Medulla oblongata (tissue), 1 donor: ENCODE results near the gene RNF212.
"Not testable (repeated sequence)": the region's sequence is repeated elsewhere in the genome, so short reads cannot be mapped to it uniquely, and the experiment has no call there.

Experiments
- DNase-seq: peaks from one replicate; pipeline ENCODE4 v3.0.0-alpha.2; 2015; ENCODE audit errors: extremely low spot score

RNF212 gene

DNA sequence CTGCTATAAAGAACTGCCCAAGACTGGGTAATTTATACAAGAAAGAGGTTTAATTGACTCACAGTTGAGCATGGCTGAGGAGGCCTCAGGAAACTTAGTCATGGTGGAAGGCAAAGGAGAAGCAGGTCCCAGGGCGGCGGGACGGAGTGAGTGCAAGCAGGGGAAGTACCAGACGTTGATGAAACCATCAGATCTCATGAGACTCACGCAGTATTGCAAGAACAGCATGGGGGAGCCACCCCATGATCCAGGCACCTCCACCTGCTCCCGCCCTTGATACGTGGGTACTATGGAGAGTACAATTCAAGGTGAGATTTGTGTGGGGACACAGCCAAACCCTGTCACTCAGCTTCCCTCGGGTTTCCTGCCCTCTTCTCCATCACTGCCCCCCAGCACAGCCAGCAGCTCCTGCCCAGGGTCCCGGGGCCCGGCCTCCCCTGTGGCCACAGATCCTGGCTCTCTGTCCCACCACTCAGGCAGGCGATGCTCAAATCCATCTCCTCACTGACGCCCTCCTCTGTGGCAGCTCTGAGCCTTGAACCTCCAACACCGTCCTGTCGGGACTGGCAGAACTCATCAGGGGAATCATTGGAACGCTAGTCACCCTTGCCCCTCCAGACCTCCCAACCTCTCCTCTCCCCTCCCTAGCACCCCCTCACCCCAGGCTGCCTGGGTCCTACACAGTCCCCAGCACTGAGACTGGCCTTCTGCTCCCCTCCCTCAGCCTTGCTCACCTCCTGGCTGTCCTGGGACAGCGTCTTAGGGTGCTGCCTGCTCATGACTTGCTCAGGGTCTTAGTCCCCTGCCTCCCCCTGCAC, 64.4 kb downstream of the RNF212 start:
- DNase-seq: no peak

DNA sequence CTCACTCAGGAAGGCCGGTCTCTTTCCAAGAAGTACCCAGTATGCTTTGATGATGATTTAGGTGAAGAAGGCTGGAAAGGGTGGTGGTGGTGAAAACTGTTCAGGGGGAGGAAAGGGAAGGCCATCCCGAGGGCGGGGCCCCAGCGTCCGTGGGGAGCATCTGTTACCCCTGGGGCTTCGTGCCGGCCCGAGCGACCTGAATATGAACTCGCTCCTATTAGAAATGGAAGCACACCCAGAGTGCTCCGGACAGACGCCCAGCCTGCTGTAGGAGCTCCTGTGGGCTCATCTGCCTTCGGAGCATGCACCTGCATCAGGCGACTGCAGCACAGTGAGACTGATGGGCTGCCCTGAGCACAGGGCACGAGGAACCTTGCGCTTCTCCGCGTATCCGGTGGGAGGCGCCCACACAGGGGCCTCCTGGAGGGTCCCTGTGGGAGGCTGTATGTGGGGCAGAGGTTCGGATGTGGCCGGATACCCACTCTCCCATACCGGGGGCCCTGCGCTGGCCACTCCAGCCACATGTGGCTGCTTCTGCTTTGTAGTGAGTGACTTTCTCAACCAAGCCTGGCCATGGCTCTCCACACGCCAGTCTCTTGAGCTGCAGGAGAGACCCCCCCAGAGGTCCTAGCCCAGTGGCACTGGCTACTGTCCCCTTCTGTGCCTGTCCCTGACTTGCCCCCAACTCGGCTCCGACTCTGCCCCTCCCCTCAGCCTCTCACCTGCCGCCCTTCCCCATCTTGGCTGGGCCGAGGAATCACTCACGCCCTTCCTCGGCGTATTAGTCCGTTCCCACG, 65.2 kb downstream of the RNF212 start:
- DNase-seq: no peak

DNA sequence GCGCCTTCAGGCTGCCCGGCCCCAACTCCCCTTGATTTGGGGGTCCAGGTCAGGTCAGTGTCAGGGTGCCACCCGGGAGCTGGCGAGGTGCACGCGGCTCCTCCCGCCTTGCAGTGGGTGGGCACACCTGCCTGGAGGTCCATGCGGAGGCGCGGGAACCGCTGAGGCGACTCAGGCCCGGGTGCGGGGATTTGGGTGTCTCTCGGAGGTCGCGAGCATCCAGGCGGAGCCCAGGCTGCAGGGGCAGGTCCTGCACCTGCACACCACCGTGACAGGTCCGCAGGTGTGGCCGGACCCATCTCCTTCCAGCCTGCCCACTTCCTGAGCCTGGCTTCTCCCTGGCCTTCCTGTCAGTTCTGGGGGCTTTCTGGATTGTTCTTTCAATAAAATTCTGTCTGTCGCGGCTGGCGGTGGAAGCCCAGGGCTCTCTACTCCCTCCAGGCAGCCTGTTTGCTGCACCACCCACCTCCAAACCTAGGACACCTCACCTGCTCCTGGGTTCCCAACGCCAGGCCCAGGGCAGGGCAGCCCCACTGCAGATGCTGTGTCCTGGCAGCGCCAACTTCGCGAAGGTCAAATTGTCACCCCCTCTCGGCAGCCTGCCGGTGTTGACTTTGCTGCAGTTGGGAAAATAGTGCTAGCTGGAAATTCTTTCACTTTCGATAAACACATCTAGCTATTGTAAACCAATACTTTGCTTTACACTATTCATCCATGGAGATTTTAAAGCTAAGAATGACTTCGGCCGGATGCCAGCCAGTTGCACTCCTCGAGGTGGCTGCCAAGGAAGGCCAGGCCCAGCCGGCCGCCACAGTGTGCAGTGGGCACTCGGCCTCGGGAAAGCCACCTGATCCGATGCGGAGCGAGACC, 66.0 kb downstream of the RNF212 start:
- DNase-seq: no peak

DNA sequence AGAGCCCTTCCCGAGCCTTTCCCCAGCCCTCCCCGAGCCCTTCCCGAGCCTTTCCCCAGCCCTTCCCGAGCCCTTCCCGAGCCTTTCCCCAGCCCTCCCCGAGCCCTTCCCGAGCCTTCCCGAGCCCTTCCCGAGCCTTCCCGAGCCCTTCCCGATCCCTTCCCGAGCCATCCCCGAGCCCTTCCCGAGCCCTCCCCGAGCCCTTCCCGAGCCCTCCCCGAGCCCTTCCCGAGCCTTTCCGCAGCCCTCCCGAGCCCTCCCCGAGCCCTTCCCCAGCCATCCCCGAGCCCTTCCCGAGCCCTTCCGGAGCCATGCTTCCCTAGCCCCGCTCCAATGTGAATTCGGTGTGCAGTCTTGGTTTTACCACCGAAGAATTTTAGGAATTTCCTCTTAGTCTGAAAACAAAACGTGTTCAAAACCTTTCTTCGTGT, 66.8 kb downstream of the RNF212 start:
- not testable (repeated sequence) for DNase-seq

DNA sequence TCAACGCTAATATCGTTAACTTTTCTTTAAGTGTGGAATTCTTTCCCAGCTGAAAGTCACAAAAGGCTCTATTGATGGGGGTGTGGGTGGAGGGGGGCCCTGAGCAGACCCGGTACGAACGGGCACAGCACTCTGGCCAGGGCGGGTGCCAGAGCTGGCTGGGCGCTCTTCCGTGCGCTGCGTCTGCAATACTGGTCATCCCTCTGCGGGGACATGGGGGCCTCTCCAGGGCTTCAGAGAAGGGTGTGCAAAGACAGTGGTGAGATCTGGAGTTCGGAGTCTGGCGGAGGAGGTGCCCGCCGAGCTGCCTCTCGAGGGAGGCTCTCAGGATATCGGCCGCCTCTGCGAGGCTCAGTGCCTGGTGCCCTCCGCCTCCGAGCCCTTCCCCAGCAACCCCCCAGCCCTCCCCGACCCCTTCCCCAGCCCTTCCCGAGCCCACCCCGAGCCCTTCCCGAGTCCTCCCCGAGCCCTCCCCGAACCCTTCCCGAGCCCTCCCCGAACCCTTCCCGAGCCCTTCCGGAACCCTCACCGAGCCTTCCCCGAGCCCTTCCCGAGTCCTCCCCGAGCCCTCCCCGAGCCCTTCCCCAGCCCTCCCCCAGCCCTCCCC, 67.7 kb downstream of the RNF212 start:
- no peak for DNase-seq

DNA sequence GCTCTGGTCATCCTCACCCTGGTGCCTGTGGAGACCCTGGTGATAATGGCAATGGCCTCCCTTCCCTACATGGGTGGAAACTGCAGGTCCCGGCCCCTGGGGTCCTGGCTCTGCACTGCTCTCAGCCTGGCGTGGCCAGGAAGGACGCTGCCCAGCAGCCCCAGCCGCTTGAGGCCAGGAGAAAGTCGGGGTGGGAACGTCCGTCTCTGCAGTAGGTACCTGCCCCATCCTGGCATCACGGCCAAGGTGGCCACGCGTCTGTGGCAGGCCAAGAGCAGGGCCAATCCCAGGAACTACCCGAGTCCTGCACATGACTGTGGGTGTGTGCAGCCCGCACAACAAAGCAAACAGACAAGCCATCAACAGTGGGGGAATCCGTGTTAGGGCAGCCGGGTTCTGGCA, 68.2 kb downstream of the RNF212 start:
- DNase-seq: no peak

DNA sequence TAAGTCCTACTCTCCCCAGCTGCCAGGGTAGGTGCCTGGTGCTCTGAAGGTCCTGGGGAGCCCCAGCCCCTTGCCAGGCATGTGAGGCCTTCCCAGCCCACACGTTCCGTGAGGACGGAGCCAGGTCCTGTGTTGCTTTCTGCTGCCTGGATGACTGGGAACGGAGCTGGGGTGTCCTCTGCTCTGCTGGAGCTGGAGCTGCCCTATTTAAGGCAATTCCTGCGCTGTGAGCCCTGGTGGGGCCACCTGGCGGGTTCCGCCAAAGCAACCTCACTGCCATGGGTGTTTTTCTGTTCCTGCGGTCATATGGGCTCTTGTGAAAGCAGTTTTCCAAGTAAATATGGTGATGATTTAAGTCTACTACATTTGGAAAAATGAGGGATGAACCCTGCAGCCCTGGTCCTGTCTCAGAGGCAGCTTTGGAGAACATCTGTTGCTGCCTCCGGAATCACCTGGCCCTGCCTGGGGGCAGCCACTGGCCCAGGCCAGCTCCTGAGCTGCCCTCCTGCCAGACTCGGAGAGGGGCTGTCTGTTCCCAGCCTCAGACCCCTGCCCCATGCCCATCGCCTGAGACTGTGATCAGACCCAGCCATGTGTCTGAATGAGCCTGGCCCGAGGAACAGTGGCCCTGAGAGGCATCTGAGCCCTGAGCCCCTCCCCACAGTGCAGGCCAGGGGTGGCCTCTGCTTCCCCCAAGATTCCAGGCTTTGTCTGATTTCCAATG, 68.7 kb downstream of the RNF212 start:
- DNase-seq: no peak

DNA sequence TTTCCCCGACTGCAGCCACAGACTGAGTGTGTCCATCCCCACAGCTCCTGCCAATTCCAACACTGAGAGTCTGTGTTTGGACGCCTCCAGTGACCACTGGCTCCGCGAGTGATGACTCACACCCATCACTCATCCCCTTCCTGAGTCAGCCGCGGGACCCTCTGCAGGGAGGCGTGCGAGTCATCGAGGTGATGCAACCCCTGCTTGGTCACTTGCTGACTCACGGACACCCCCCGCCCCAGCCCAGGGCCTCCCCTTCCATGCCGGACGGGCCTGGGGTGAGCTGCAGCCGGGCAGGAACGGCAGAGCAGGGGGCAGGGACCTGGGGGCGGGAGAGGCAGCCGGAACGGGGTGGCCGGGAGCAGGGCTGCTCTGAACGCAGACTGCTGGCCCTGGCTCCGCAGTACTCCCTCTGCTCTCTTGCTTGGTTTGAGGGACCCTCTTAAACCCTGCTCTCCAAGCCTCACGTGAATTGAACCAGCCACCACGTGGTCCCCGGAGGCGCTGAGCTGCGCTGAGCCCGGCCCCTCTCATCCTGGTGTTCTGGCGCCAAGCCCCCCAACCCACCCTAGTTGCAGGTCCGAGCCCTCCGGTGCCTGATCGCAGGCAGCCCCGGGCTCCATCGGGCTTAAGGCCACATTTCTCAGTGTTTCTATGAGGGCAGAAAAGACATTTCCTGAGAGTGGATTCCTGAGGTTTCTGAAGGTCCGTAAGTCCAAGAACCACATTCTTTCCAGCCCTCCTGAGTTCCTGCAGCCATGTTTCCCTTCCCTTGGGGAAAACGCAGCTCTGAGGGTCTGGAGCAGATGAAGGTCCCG, 69.5 kb downstream of the RNF212 start:
- DNase-seq: peak; percentile 85

DNA sequence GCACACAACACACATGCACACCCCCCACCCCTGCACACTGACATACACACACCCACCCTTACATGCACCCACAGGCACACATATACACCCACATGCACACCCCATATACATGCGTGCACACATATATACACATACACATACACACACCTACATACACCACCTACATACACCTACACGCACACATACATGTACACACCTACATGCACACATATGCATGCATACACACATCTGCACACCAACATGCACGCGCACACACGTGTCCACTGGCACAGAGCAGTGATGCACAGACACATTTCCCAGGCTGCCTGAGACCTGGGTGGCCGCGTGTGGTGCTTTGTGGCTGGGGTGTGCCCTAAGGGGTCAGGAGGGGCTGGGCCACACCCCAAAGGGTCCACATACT, 70.2 kb downstream of the RNF212 start:
- DNase-seq: no peak

DNA sequence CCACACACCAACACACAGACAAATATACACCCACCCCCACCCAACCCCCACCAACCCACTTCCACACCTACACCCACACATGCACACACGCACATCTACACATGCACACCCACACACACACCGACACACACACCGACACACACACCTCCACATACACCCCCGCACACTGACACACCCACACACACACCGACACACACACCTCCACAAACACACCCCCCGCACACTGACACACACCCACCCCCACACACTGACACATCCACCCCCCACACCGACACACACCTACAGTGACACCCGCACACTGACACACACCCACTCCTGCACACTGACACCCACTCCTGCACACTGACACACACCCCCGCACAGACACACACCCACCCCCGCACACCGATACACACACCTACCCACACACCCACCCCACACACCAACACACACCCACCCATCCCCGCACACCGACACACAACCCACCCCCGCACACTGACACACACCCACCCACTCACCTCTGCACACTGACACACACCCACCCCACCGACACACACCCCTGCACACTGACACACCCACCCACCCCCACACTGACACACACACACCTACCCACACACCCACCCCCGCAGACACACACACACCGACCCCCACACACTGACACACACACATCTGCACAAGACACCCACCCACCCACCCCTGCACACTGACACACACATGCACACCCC, 70.9 kb downstream of the RNF212 start:
- DNase-seq: no peak

DNA sequence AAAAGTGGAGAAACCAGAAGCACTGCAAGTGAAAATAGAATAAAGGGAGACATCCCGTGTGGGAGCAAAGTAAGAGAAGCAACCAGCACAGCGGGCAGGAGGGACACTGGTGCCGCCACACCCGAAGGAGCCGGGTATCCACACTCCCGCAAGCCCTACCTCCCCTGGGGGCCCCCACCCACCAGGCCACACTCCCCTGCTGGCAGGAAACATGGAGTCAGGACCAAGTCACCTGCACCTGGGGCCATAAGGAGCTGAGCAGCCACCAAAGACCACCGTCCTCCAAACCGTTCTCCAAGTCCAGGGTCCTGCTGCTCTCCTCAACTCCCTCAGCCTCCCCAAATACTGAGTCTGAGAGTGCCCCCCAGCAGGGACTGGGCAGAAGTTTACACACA, 71.4 kb downstream of the RNF212 start:
- no peak for DNase-seq

DNA sequence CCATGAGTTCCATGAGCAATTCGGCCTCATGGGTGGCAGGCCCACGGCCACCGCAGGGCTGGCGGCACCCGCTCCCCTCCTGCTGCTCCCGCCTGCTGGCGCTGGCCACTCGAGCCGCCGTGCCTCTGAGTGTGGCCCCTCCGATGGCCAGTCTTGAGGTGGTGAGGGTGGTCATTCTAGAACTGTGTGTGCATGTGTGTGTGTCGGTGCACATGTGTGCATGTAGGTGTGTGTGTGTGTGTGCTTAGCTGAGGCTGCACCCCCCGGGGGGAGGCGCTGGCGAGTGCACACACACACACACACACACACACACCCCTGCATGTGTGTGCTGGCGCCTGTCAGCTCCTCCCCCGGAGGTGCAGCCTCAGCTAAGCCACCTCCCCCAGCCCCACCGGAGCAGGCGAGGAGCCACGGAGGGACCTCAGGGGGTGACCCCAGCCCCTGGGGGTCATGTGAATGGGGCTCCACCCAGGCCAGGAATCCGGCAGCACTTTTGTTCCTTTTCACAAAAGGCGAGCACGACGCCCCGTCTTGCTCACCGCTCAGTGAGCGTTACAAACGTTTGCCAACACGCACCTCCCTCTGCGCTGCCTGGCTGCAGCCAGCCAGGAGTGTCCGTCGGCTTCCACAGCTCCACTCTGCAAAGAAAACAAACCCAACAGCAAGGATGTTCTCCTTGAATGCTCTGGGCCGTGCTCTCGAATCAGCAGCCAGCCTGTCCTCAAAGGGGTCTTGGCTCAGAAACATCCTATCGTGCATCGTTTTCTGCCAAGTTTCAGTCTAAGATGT, 72.0 kb downstream of the RNF212 start:
- no peak for DNase-seq

DNA sequence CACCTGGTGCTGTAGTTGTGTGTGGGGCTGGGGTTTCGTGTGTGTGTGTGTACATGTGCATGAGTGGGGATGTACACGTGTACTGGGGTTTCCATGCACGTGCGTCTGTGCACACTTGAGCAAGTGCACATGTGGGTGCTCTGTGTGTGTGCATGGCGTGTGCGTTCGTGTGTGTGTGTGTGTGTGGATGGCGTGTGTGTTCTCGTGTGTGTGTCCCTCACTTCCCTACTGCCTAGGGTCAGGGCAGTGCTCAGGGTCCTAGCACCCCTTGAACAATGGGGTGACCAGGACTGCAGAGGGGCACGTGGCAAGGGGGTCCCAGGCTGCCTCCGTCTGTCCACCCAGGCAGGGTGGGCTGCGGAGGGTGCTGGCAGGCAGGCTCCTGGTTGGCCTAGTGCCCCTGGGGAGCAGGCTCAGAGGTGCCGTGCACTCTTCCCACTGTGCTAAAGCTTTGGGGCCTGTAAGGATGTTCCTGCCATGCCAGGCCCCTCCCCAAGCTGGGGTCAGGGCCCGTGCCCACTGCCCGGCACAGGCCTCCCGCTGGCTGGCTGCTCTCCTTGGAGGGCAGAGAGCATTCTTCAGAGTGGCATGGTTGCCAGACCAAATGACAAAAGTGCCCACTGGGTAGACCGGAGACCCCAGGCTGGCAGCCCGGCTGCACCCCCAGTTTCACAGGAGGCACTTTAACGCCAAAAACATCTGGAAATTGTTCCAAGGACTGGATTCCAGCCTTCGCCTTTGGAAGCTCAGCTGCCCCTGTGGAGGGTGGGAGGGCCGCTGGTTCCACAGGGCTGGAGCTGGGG, 72.8 kb downstream of the RNF212 start:
- DNase-seq: no peak

DNA sequence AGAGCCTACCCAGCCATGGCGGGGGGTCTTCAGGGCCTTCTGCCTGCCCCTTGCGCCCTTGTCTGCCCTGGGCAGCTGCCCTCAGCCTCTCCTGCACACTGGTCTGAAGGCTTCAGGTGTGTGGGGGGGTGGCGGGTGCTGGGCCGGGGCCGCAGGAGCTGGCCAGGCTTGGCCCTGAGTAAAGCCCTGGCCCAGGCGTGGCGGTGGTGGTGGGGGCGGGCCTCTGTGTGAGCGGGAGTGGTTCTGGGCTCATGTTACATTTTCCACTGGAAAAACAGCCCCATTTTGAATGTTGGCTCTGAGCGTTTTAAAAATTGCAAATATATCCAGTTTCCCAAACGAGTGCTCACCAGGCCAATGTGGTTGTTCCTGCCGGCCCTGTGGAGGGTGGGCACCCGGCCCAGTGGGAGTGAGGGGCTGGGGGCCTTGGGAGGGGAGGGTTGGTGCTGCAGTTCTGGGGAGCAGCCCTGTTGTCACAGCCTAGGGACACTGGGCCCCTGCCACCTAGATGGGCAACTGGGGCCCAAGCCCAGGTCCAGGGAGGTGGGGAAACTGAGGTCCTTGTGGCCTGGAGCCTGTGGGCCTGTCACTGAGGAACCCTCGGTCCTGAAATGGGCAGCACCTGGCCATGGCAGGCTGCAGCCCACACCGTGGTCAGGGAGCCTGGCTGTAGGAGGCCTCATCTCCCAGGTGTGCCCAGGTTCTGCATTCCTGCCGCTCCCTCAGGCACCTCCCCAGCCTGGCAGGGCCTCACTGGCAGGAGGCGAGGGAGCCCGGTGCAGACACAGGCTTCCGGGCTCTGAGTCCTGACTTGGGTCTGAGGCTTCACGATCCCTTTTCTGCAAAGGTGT, 73.6 kb downstream of the RNF212 start:
- no peak for DNase-seq

DNA sequence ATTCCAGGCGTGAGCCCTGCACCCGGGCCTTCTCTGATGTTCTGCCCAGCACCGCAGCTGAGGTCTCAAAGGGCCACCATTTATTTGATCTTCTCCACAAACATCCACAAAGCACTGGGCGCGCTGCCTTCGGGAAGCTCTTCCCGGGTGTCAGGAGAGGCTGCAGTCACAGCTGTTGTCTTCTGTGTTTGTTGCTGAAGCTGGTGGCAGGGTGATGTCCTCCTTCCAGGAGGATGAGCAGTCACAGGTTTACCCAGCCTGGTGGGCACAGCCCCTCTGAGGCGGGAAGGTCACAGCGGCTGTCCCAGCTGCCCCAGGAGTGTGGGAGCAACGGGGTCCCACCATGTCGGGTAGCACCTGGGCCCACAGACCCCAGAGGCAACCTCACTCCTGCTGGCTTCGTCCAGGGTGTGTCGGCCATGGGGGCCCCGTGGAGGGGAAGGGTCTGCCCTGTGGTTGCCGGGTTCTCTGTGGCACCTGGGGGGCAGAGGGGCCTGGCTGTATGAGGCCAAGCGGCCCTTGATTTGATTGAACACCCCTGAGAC, 74.3 kb downstream of the RNF212 start:
- DNase-seq: no peak

DNA sequence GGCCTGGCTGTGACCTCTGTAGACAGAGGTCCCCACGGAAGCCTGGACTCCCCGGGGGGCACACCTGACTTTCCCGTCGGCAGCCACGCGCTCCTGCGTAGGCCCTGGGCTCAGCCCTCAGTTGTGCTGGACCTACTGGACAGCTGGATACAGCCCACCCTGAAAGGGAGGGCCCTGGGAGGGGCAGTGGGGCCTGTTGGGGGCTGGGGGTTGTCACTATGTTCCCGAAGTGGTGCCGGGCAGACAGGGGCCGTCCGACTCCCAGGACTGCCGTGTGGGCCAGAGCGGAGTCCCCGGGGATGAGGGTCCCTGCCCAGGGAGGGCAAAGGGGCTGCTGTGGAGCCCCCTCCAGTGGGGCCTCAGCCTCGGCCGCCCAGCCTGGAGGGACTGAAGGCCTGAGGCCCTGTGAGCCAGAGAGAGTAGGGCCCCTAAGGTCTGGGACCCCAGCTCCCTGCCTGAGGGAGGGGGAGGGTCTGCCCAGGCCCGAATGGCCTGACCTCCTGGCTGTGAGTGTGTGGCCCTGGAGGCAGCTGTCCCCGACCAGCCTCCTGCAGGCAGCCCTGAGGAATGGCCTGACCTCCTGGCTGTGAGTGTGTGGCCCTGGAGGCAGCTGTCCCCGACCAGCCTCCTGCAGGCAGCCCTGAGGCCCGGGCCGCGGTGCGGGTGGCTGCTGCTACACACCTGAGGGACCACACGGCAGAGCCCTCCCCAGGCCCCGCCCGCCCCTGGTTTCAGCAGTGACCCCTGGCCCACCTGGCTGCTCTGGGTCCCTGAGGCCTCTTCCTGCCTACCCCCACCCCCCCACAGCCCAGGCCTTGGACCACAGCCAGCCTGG, 76.2 kb downstream of the RNF212 start:
- DNase-seq: no peak
